Measurements from ENCODE around the gene RCE1.

RCE1 gene

GRCh38 chr11:66857234-66857926 lies 14.1 kb downstream of the RCE1 start:
- Histone ChIP-seq H3K9me3 (ENCODE audit: insufficient read depth, low read depth, low read length) (no peaks in the 10 kb centered on the region), H3K27me3 (ENCODE audit: insufficient read depth, low read length) (no peaks in the 10 kb centered on the region)

GRCh38 chr11:66857927-66858185 lies 14.6 kb downstream of the RCE1 start:
- Histone ChIP-seq H2AK5ac (ENCODE audit: low read length) (peak overlapping the region; percentile 26), H4K91ac (ENCODE audit: low read depth, low read length) (no peak overlapping the region), H2BK5ac (ENCODE audit: low read depth, low read length, poor library complexity) (no peak overlapping the region), H3K79me2 (ENCODE audit: control insufficient read depth, insufficient read depth, low read length, poor library complexity) (peaks cover 4% of the 10 kb centered on the region), H3K4me3 (ENCODE audit: low read depth, low read length) (no peak overlapping the region), H3K27ac (ENCODE audit: low read depth, low read length) (no peak overlapping the region), H3K79me1 (ENCODE audit: low read length) (peaks cover 6% of the 10 kb centered on the region), H2AFZ (ENCODE audit: insufficient read depth, low read length, poor library complexity) (no peak overlapping the region), H3K9me3 (ENCODE audit: insufficient read depth, low read depth, low read length) (no peaks in the 10 kb centered on the region), H4K12ac (ENCODE audit: low read depth, low read length) (no peak overlapping the region), H3K14ac (ENCODE audit: low read length) (no peak overlapping the region), H3K27me3 (ENCODE audit: insufficient read depth, low read length) (no peaks in the 10 kb centered on the region), H3K4me2 (ENCODE audit: low read length) (no peak overlapping the region), H3K4ac (ENCODE audit: low read depth, low read length) (no peak overlapping the region), H3K4me1 (ENCODE audit: control insufficient read depth in 1 of 2, insufficient read depth in 2 of 2, low read length in 2 of 2) (peaks cover 4 to 8% of the 10 kb centered on the region in 2 experiments), H2BK12ac (ENCODE audit: low read length) (no peak overlapping the region), H4K8ac (ENCODE audit: low read depth, low read length) (no peak overlapping the region), H2BK120ac (ENCODE audit: insufficient read depth, low read length, poor library complexity) (no peak overlapping the region), H3K23ac (ENCODE audit: low read length) (no peak overlapping the region), H3K18ac (ENCODE audit: low read length) (no peak overlapping the region), H3K9ac (ENCODE audit: low read length) (no peak overlapping the region), H3K36me3 (ENCODE audit: control insufficient read depth in 1 of 2, insufficient read depth in 2 of 2, low read length in 2 of 2) (peaks cover 2 to 12% of the 10 kb centered on the region in 2 experiments)
- DNase-seq = no peak
- no CpG with 5 or more reads among the region's 19 CpGs for WGBS (ENCODE audit: extremely low coverage, insufficient coverage, insufficient read length)

More at GRCh38 chr11:66857234-66857926, 14.1 kb downstream of the RCE1 start:
- H3K36me3 ChIP-seq (ENCODE audit: control insufficient read depth in 1 of 2, insufficient read depth in 2 of 2, low read length in 2 of 2) = peaks cover 2 to 12% of the 10 kb centered on the region in 2 experiments
- peaks cover 4 to 8% of the 10 kb centered on the region in 2 experiments for H3K4me1 ChIP-seq (ENCODE audit: control insufficient read depth in 1 of 2, insufficient read depth in 2 of 2, low read length in 2 of 2)
- no CpG with 5 or more reads among the region's 47 CpGs for whole genome bisulfite sequencing (ENCODE audit: extremely low coverage, insufficient coverage, insufficient read length)
- peak overlapping the region; percentile 34 for H3K9ac ChIP-seq (ENCODE audit: low read length)
- peak overlapping the region; percentile 56 for H4K91ac ChIP-seq (ENCODE audit: low read depth, low read length)
- peak overlapping the region; percentile 70 for H3K4me3 ChIP-seq (ENCODE audit: low read depth, low read length)
- peak overlapping the region; percentile 51 for H4K12ac ChIP-seq (ENCODE audit: low read depth, low read length)
- H3K79me1 ChIP-seq (ENCODE audit: low read length) = peaks cover 6% of the 10 kb centered on the region
- peak overlapping the region; percentile 26 for H2AK5ac ChIP-seq (ENCODE audit: low read length)
- peaks cover 4% of the 10 kb centered on the region for H3K79me2 ChIP-seq (ENCODE audit: control insufficient read depth, insufficient read depth, low read length, poor library complexity)
- H4K8ac ChIP-seq (ENCODE audit: low read depth, low read length) = peak overlapping the region; percentile 78
- H3K4ac ChIP-seq (ENCODE audit: low read depth, low read length) = peak overlapping the region; percentile 13
- H3K27ac ChIP-seq (ENCODE audit: low read depth, low read length) = no peak overlapping the region
- H3K18ac ChIP-seq (ENCODE audit: low read length) = peak overlapping the region; percentile 26
- no peak for DNase-seq
- H2BK120ac ChIP-seq (ENCODE audit: insufficient read depth, low read length, poor library complexity) = no peak overlapping the region
- H2BK12ac ChIP-seq (ENCODE audit: low read length) = no peak overlapping the region
- H2AFZ ChIP-seq (ENCODE audit: insufficient read depth, low read length, poor library complexity) = peak overlapping the region; percentile 30
- H3K14ac ChIP-seq (ENCODE audit: low read length) = peak overlapping the region; percentile 27
- no peak overlapping the region for H3K23ac ChIP-seq (ENCODE audit: low read length)
- H2BK5ac ChIP-seq (ENCODE audit: low read depth, low read length, poor library complexity) = no peak overlapping the region
- peak overlapping the region; percentile 79 for H3K4me2 ChIP-seq (ENCODE audit: low read length)

GRCh38 chr11:66858186-66858938 lies 15.1 kb downstream of the RCE1 start:
- Histone ChIP-seq H3K4me1 (ENCODE audit: control insufficient read depth in 1 of 2, insufficient read depth in 2 of 2, low read length in 2 of 2) (peaks cover 4 to 8% of the 10 kb centered on the region in 2 experiments), H2BK120ac (ENCODE audit: insufficient read depth, low read length, poor library complexity) (no peak overlapping the region), H3K9ac (ENCODE audit: low read length) (no peak overlapping the region), H2BK12ac (ENCODE audit: low read length) (no peak overlapping the region), H3K27me3 (ENCODE audit: insufficient read depth, low read length) (no peaks in the 10 kb centered on the region), H3K4ac (ENCODE audit: low read depth, low read length) (no peak overlapping the region), H3K18ac (ENCODE audit: low read length) (no peak overlapping the region), H2BK5ac (ENCODE audit: low read depth, low read length, poor library complexity) (no peak overlapping the region), H3K79me1 (ENCODE audit: low read length) (peaks cover 6% of the 10 kb centered on the region), H4K91ac (ENCODE audit: low read depth, low read length) (no peak overlapping the region), H3K79me2 (ENCODE audit: control insufficient read depth, insufficient read depth, low read length, poor library complexity) (peaks cover 4% of the 10 kb centered on the region), H4K8ac (ENCODE audit: low read depth, low read length) (no peak overlapping the region), H2AK5ac (ENCODE audit: low read length) (no peak overlapping the region), H4K12ac (ENCODE audit: low read depth, low read length) (no peak overlapping the region), H2AFZ (ENCODE audit: insufficient read depth, low read length, poor library complexity) (no peak overlapping the region), H3K4me3 (ENCODE audit: low read depth, low read length) (no peak overlapping the region), H3K14ac (ENCODE audit: low read length) (no peak overlapping the region), H3K9me3 (ENCODE audit: insufficient read depth, low read depth, low read length) (no peaks in the 10 kb centered on the region), H3K4me2 (ENCODE audit: low read length) (no peak overlapping the region), H3K36me3 (ENCODE audit: control insufficient read depth in 1 of 2, insufficient read depth in 2 of 2, low read length in 2 of 2) (peaks cover 2 to 12% of the 10 kb centered on the region in 2 experiments), H3K27ac (ENCODE audit: low read depth, low read length) (no peak overlapping the region), H3K23ac (ENCODE audit: low read length) (no peak overlapping the region)
- WGBS (ENCODE audit: extremely low coverage, insufficient coverage, insufficient read length) = no CpG with 5 or more reads among the region's 62 CpGs
- peak in 1 of 2 donors; percentile 53 for DNase-seq

- Histone ChIP-seq H2AK5ac (ENCODE audit: low read length) (no peak overlapping the region), H3K79me2 (ENCODE audit: control insufficient read depth, insufficient read depth, low read length, poor library complexity) (peaks cover 4% of the 10 kb centered on the region), H3K4ac (ENCODE audit: low read depth, low read length) (no peak overlapping the region), H4K8ac (ENCODE audit: low read depth, low read length) (no peak overlapping the region), H2BK5ac (ENCODE audit: low read depth, low read length, poor library complexity) (no peak overlapping the region), H2AFZ (ENCODE audit: insufficient read depth, low read length, poor library complexity) (no peak overlapping the region), H3K18ac (ENCODE audit: low read length) (no peak overlapping the region), H3K36me3 (ENCODE audit: control insufficient read depth in 1 of 2, insufficient read depth in 2 of 2, low read length in 2 of 2) (peaks cover 2 to 12% of the 10 kb centered on the region in 2 experiments), H3K4me1 (ENCODE audit: control insufficient read depth in 1 of 2, insufficient read depth in 2 of 2, low read length in 2 of 2) (peaks cover 4 to 8% of the 10 kb centered on the region in 2 experiments), H3K27me3 (ENCODE audit: insufficient read depth, low read length) (no peaks in the 10 kb centered on the region), H2BK12ac (ENCODE audit: low read length) (no peak overlapping the region), H4K12ac (ENCODE audit: low read depth, low read length) (no peak overlapping the region), H4K91ac (ENCODE audit: low read depth, low read length) (no peak overlapping the region), H3K79me1 (ENCODE audit: low read length) (peaks cover 6% of the 10 kb centered on the region), H3K4me2 (ENCODE audit: low read length) (no peak overlapping the region), H3K23ac (ENCODE audit: low read length) (no peak overlapping the region), H3K9me3 (ENCODE audit: insufficient read depth, low read depth, low read length) (no peaks in the 10 kb centered on the region), H3K14ac (ENCODE audit: low read length) (no peak overlapping the region), H3K27ac (ENCODE audit: low read depth, low read length) (no peak overlapping the region), H2BK120ac (ENCODE audit: insufficient read depth, low read length, poor library complexity) (no peak overlapping the region), H3K4me3 (ENCODE audit: low read depth, low read length) (no peak overlapping the region), H3K9ac (ENCODE audit: low read length) (no peak overlapping the region)
- no CpG with 5 or more reads among the region's 29 CpGs for WGBS (ENCODE audit: extremely low coverage, insufficient coverage, insufficient read length)
- DNase-seq = no peak
Observed at GRCh38 chr11:66858939-66859685, 15.9 kb downstream of the RCE1 start.
